ENCODE measurements around the gene NBL1. TPM values are rescaled to one million over a fixed set of nuclear protein-coding genes. Genes with fewer than 3 reads are reported as not detected.
A peak's percentile ranks its signal among the peaks of the same experiment; 100 is the strongest.

Gene NBL1
- total and polyA plus RNA-seq, 2 experiments from 2014 or later = 6.1 to 10.6 TPM

- Histone ChIP-seq H4K20me1 (replicated peaks; ENCODE audit: insufficient read depth) (no peaks in the 10 kb centered on the region), H3F3A (replicated peaks; ENCODE audit: low read depth) (0 out of 2 replicates have a peak, but pooled peaks cover 6% of the 10 kb centered on the region), H3K27me3 (ENCODE audit: insufficient read depth) (peaks cover 56% of the 10 kb centered on the region), H3K79me2 (replicated peaks; ENCODE audit: insufficient read depth) (no peaks in the 10 kb centered on the region), H3K4me1 (ENCODE audit: insufficient read depth) (no peaks in the 10 kb centered on the region), H3K4me2 (peak overlapping the region; percentile 83), H3K27ac (ENCODE audit: low read depth) (no peak overlapping the region), H2AFZ (peak overlapping the region; percentile 96), H3K36me3 (ENCODE audit: insufficient read depth) (no peaks in the 10 kb centered on the region), H3K9me2 (ENCODE audit: insufficient read depth) (no peaks in the 10 kb centered on the region), H3K4me3 (peak overlapping the region; percentile 63)
- no peak for TF ChIP-seq ZNF114 (CRISPR knock-in tag; IDR thresholded peaks at IDR 0.05)
- peak; percentile 39 for TF ChIP-seq EZH2 (IDR thresholded peaks at IDR 0.05; ENCODE audit: low read depth, unreplicated experiment)
- peak; percentile 21 to 22; a peak in 1 of 4 replicates for TF ChIP-seq CTCF (conservative IDR thresholded peaks at IDR 0.05; ENCODE audit: low read depth in 2 of 2)
- Mint-ChIP-seq H3K36me3 (ENCODE audit: low read depth) (peaks cover 5% of the 10 kb centered on the region; the same call in 1 of the 3 replicates), H3K27ac (no peak overlapping the region), H3K9me3 (no peaks in the 10 kb centered on the region; the same call in 2 of the 3 replicates), H3K27me3 (ENCODE audit: insufficient read depth, low read depth, poor library complexity) (peaks cover 53% of the 10 kb centered on the region), H3K4me3 (peak overlapping the region; percentile 74), H3K4me1 (peaks cover 7% of the 10 kb centered on the region; the same call in 2 of the 3 replicates)
- DNase-seq (ENCODE audit: low spot score) = peak; percentile 78
- ATAC-seq = peak; percentile 78
Measured at GRCh38 chr1:19665496-19666465, 21.7 kb downstream of the NBL1 start.

- Histone ChIP-seq H3K4me3 (no peak overlapping the region), H4K20me1 (replicated peaks; ENCODE audit: insufficient read depth) (0 out of 2 replicates have a peak, but pooled peaks cover 3% of the 10 kb centered on the region), H3K4me1 (ENCODE audit: insufficient read depth) (no peaks in the 10 kb centered on the region), H3K4me2 (no peak overlapping the region), H3K27me3 (ENCODE audit: insufficient read depth) (peaks cover 37% of the 10 kb centered on the region), H3F3A (replicated peaks; ENCODE audit: low read depth) (0 out of 2 replicates have a peak, but pooled peaks cover 6% of the 10 kb centered on the region), H2AFZ (no peak overlapping the region), H3K79me2 (replicated peaks; ENCODE audit: insufficient read depth) (no peaks in the 10 kb centered on the region), H3K27ac (ENCODE audit: low read depth) (no peak overlapping the region), H3K9me2 (ENCODE audit: insufficient read depth) (no peaks in the 10 kb centered on the region), H3K36me3 (ENCODE audit: insufficient read depth) (no peaks in the 10 kb centered on the region)
- Mint-ChIP-seq H3K27ac (no peak overlapping the region), H3K4me3 (no peak overlapping the region), H3K36me3 (ENCODE audit: low read depth) (peaks cover 5% of the 10 kb centered on the region; the same call in 1 of the 3 replicates), H3K9me3 (no peaks in the 10 kb centered on the region; the same call in 2 of the 3 replicates), H3K27me3 (ENCODE audit: insufficient read depth, low read depth, poor library complexity) (peaks cover 36% of the 10 kb centered on the region), H3K4me1 (peaks cover 7% of the 10 kb centered on the region; the same call in 2 of the 3 replicates)
- DNase-seq (ENCODE audit: low spot score) = no peak
- ATAC-seq = no peak
- TF ChIP-seq JUNB (IDR thresholded peaks at IDR 0.05; ENCODE audit: unreplicated experiment) (no peak), NANOG (IDR thresholded peaks at IDR 0.05; ENCODE audit: borderline replicate concordance) (no peak), ETS1 (IDR thresholded peaks at IDR 0.05) (no peak), CTCF (conservative IDR thresholded peaks at IDR 0.05; ENCODE audit: low read depth in 2 of 2) (no peak), EZH2 (IDR thresholded peaks at IDR 0.05; ENCODE audit: low read depth, unreplicated experiment) (no peak), ZNF462 (CRISPR knock-in tag; IDR thresholded peaks at IDR 0.05) (no peak), ZNF114 (CRISPR knock-in tag; IDR thresholded peaks at IDR 0.05) (no peak)
Measured at GRCh38 chr1:19668888-19669287, 24.8 kb downstream of the NBL1 start.

Data from GM23338 (cell line).